ENCODE results near the gene AAK1. TPM values are rescaled to one million over a fixed set of nuclear protein-coding genes. Genes with fewer than 3 reads are reported as not detected.

Gene AAK1
- total RNA-seq, 1 donor from 2014 or later, result 108 TPM

- H3K36me3 Mint-ChIP-seq (ENCODE audit: low read depth, unreplicated experiment), result peaks cover 5% of the 10 kb centered on the region
- H3K27me3 ChIP-seq (ENCODE audit: insufficient read depth, low read length), result no peaks in the 10 kb centered on the region
- peaks cover 16% of the 10 kb centered on the region for H3K4me1 Mint-ChIP-seq (ENCODE audit: low read depth, unreplicated experiment)
These were observed 46.4 kb downstream of the AAK1 start for GRCh38 chr2:69597105-69597504.

GRCh38 chr2:69594341-69594740, 49.2 kb downstream of the AAK1 start:
- H3K4me3 Mint-ChIP-seq (ENCODE audit: unreplicated experiment), result no peak overlapping the region
- DNase-seq (ENCODE audit: low read depth) (peak; percentile 49), FAIRE-seq (no peak)

More at GRCh38 chr2:69597105-69597504, 46.4 kb downstream of the AAK1 start:
- Mint-ChIP-seq H3K9me3 (ENCODE audit: unreplicated experiment) (no peaks in the 10 kb centered on the region), H3K27me3 (ENCODE audit: low read depth, unreplicated experiment) (no peaks in the 10 kb centered on the region), H3K27ac (ENCODE audit: unreplicated experiment) (no peak overlapping the region), H3K4me3 (ENCODE audit: unreplicated experiment) (no peak overlapping the region)
- Histone ChIP-seq H3K79me2 (ENCODE audit: insufficient read depth, low read length) (peaks cover 67% of the 10 kb centered on the region), H3K9me3 (ENCODE audit: insufficient read depth, low read depth, low read length) (no peaks in the 10 kb centered on the region), H3K36me3 (ENCODE audit: insufficient read depth, low read length) (no peaks in the 10 kb centered on the region), H2AFZ (ENCODE audit: low read depth, low read length) (no peak overlapping the region), H4K20me1 (ENCODE audit: insufficient read depth, low read length) (peaks cover 82% of the 10 kb centered on the region), H3K4me1 (ENCODE audit: insufficient read depth, low read length) (peaks cover 7% of the 10 kb centered on the region), H3K27ac (ENCODE audit: low read depth, low read length) (no peak overlapping the region), H3K4me2 (ENCODE audit: low read length) (no peak overlapping the region), H3K9ac (ENCODE audit: low read length) (no peak overlapping the region), H3K4me3 (ENCODE audit: insufficient read depth, low read depth, low read length) (no peak overlapping the region)
- no peak for FAIRE-seq
- TF ChIP-seq EZH2 (IDR thresholded peaks at IDR 0.05; ENCODE audit: insufficient read depth, low read length) (no peak), CTCF (IDR thresholded peaks at IDR 0.05; ENCODE audit: insufficient read depth, low read depth, low read length) (no peak)
- DNase-seq (ENCODE audit: low read depth), result no peak

More at GRCh38 chr2:69594341-69594740, 49.2 kb downstream of the AAK1 start:
- H3K9me3 Mint-ChIP-seq (ENCODE audit: unreplicated experiment), result no peaks in the 10 kb centered on the region
- Histone ChIP-seq H3K4me3 (ENCODE audit: insufficient read depth, low read depth, low read length) (no peak overlapping the region), H4K20me1 (ENCODE audit: insufficient read depth, low read length) (peaks cover 78% of the 10 kb centered on the region), H3K4me1 (ENCODE audit: insufficient read depth, low read length) (peaks cover 11% of the 10 kb centered on the region), H3K36me3 (ENCODE audit: insufficient read depth, low read length) (no peaks in the 10 kb centered on the region), H3K27me3 (ENCODE audit: insufficient read depth, low read length) (no peaks in the 10 kb centered on the region), H3K79me2 (ENCODE audit: insufficient read depth, low read length) (peaks cover 79% of the 10 kb centered on the region), H2AFZ (ENCODE audit: low read depth, low read length) (no peak overlapping the region), H3K4me2 (ENCODE audit: low read length) (no peak overlapping the region), H3K9ac (ENCODE audit: low read length) (no peak overlapping the region), H3K9me3 (ENCODE audit: insufficient read depth, low read depth, low read length) (no peaks in the 10 kb centered on the region), H3K27ac (ENCODE audit: low read depth, low read length) (no peak overlapping the region)
- H3K27ac Mint-ChIP-seq (ENCODE audit: unreplicated experiment), result no peak overlapping the region
- TF ChIP-seq EZH2 (IDR thresholded peaks at IDR 0.05; ENCODE audit: insufficient read depth, low read length), result no peak
- TF ChIP-seq CTCF (IDR thresholded peaks at IDR 0.05; ENCODE audit: insufficient read depth, low read depth, low read length), result no peak
- H3K4me1 Mint-ChIP-seq (ENCODE audit: low read depth, unreplicated experiment), result peaks cover 13% of the 10 kb centered on the region
- H3K36me3 Mint-ChIP-seq (ENCODE audit: low read depth, unreplicated experiment), result peaks cover 5% of the 10 kb centered on the region
- no peaks in the 10 kb centered on the region for H3K27me3 Mint-ChIP-seq (ENCODE audit: low read depth, unreplicated experiment)

Measured in astrocyte (in vitro differentiated cells and primary cell).